Smooth muscle cell (in vitro differentiated cells): ENCODE data around the gene ITPR2. TPM values are rescaled to one million over a fixed set of nuclear protein-coding genes. Genes with fewer than 3 reads are reported as not detected.

Experiments
- DNase-seq: peaks from one replicate; lab custom pipeline; 2025; ENCODE audit not compliant: unreplicated experiment; lab: John Stamatoyannopoulos, UW
- H2AFZ ChIP-seq: fragments of 200-600 bp; sonication (generic); 2 replicates; pipeline ENCODE4 v1.6.0; 2016; ENCODE audit warnings: antibody characterized with exemption, low read depth, mild to moderate bottlenecking
- H3F3A ChIP-seq: fragments of 200-600 bp; sonication (generic); 2 replicates; pipeline ENCODE4 v1.6.0; 2017; ENCODE audit warnings: antibody characterized with exemption, low read depth
- H3K27ac ChIP-seq: fragments of 200-600 bp; sonication (generic); 2 replicates; pipeline ENCODE4 v1.5.1; 2016; ENCODE audit warnings: low read depth, mild to moderate bottlenecking
- H3K27me3 ChIP-seq: fragments of 200-600 bp; sonication (generic); 2 replicates; pipeline ENCODE4 v1.6.1; 2016; ENCODE audit warnings: low read depth, mild to moderate bottlenecking
- H3K36me3 ChIP-seq: fragments of 200-600 bp; sonication (generic); 2 replicates; pipeline ENCODE4 v1.5.1; 2016; ENCODE audit warnings: low read depth
- H3K4me1 ChIP-seq: fragments of 200-600 bp; sonication (generic); 2 replicates; pipeline ENCODE4 v1.5.1; 2016; ENCODE audit warnings: low read depth
- H3K4me2 ChIP-seq: fragments of 200-600 bp; sonication (generic); 2 replicates; pipeline ENCODE4 v1.6.0; 2016; ENCODE audit warnings: mild to moderate bottlenecking
- H3K4me3 ChIP-seq: fragments of 200-600 bp; sonication (generic); 2 replicates; pipeline ENCODE4 v1.5.1; 2016; ENCODE audit warnings: mild to moderate bottlenecking
- H3K79me2 ChIP-seq: fragments of 200-600 bp; sonication (generic); 2 replicates; pipeline ENCODE4 v1.6.0; 2016; ENCODE audit warnings: low read depth, mild to moderate bottlenecking
- H3K9ac ChIP-seq: fragments of 200-600 bp; sonication (generic); 2 replicates; pipeline ENCODE4 v1.6.0; 2016; ENCODE audit warnings: low read depth
- H3K9me3 ChIP-seq: fragments of 200-600 bp; sonication (generic); replicated peaks from 2 replicates; pipeline ENCODE4 v1.5.1; 2016; ENCODE audit warnings: low read depth
- H4K20me1 ChIP-seq: fragments of 200-600 bp; sonication (generic); 2 replicates; pipeline ENCODE4 v1.6.0; 2016; ENCODE audit warnings: low read depth
- CTCF ChIP-seq: fragments of 200-600 bp; sonication (generic); IDR thresholded peaks from 2 replicates; pipeline ENCODE4 v1.5.1; 2017; ENCODE audit warnings: borderline replicate concordance, mild to moderate bottlenecking, antibody characterized with exemption; ENCODE audit not compliant: insufficient read depth, poor library complexity, severe bottlenecking
- WGBS: methylation state at CpG from one replicate; pipeline ENCODE4 v1.1.7; 2016; ENCODE audit warnings: low lambda C conversion rate; 5-methylcytosine and 5-hydroxymethylcytosine counted together
- polyA plus RNA-seq: library from polyadenylated mRNA; unstranded; fragments of >200 nt; fragmentation: Nextera tagmentation; extraction: Ambion mirVana; gene quantifications from 2 replicates; pipeline ENCODE4 v1.2.1, GENCODE V29; 2016
- total RNA-seq: library from RNA; depleted of rRNA; stranded (reverse); fragments of >200 nt; gene quantifications from 2 replicates; pipeline ENCODE4 v1.2.3, GENCODE V29; 2014

ITPR2 gene
- 17.4 and 29.0 TPM in 2 replicates for total RNA-seq
- 6.8 and 9.6 TPM in 2 replicates for polyA plus RNA-seq

- DNase-seq = peak; percentile 82
- Histone ChIP-seq H3K27ac (peak within 1 kb of the TSS; percentile 86), H3K79me2 (peaks cover 36% of the 10 kb centered on the region), H3K36me3 (no peaks in the 10 kb centered on the region), H4K20me1 (peaks cover 5% of the 10 kb centered on the region), H3K4me2 (peak within 1 kb of the TSS; percentile 97), H3K27me3 (no peaks in the 10 kb centered on the region), H3K9me3 (no peaks in the 10 kb centered on the region), H3F3A (no peaks in the 10 kb centered on the region), H3K4me1 (peaks cover 3% of the 10 kb centered on the region), H2AFZ (peak within 1 kb of the TSS; percentile 94), H3K4me3 (peak within 1 kb of the TSS; percentile 82), H3K9ac (peak within 1 kb of the TSS; percentile 89)
- under 1% methylated on average over 58 of the region's 92 CpGs for WGBS
- TF ChIP-seq CTCF = peak; percentile 2
These were observed at the start of gene ITPR2 for GRCh38 chr12:26832822-26833742. TSS of gene ITPR2 (minus strand) at chr12:26833194. CDS start at chr12:26832781, 413 bp downstream.

GRCh38 chr12:26880625-26881024, 47.6 kb upstream of the ITPR2 start:
- WGBS = 100% methylated on average over 2 of the region's 2 CpGs
- no peaks in the 10 kb centered on the region for H3F3A ChIP-seq
- no peak overlapping the region for H3K27ac ChIP-seq
- no peak overlapping the region for H3K4me2 ChIP-seq
- H3K36me3 ChIP-seq = no peaks in the 10 kb centered on the region
- DNase-seq = no peak
- H3K9me3 ChIP-seq = no peaks in the 10 kb centered on the region
- no peaks in the 10 kb centered on the region for H3K79me2 ChIP-seq
- no peak overlapping the region for H2AFZ ChIP-seq
- H3K9ac ChIP-seq = no peak overlapping the region
- no peak for TF ChIP-seq CTCF
- no peaks in the 10 kb centered on the region for H3K27me3 ChIP-seq
- no peaks in the 10 kb centered on the region for H3K4me1 ChIP-seq
- H3K4me3 ChIP-seq = no peak overlapping the region
- no peaks in the 10 kb centered on the region for H4K20me1 ChIP-seq

GRCh38 chr12:26878661-26879119, 45.7 kb upstream of the ITPR2 start:
- no peak for DNase-seq
- Histone ChIP-seq H3F3A (no peaks in the 10 kb centered on the region), H3K79me2 (no peaks in the 10 kb centered on the region), H3K36me3 (no peaks in the 10 kb centered on the region), H3K4me1 (no peaks in the 10 kb centered on the region), H3K27ac (no peak overlapping the region), H4K20me1 (no peaks in the 10 kb centered on the region), H3K9ac (no peak overlapping the region), H3K4me2 (no peak overlapping the region), H2AFZ (no peak overlapping the region), H3K4me3 (no peak overlapping the region), H3K9me3 (no peaks in the 10 kb centered on the region), H3K27me3 (no peaks in the 10 kb centered on the region)
- no peak for TF ChIP-seq CTCF
- 93% methylated on average over 6 of the region's 6 CpGs for WGBS
